ENCODE results near the gene EPHA6.

DNA sequence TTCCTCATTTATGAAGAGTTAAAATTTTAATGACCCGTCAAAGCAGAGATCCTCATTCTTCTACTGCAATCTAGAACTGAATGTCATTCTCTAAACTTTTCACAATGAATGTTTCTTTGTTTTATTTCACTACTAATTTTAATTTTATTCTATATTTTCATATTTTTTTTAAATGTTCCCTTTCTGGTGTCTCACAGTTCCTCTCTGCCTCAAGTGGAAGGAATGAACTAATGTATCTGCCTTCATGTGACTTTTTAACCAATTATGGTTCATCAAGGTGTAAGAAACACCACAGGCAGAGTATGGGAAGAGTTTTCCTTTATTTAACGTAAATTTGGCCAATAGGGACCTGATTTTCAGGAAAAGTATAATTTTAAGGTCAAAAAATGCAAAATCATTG is 441.7 kb downstream of the EPHA6 start:
- TF ChIP-seq, protein P1, sequence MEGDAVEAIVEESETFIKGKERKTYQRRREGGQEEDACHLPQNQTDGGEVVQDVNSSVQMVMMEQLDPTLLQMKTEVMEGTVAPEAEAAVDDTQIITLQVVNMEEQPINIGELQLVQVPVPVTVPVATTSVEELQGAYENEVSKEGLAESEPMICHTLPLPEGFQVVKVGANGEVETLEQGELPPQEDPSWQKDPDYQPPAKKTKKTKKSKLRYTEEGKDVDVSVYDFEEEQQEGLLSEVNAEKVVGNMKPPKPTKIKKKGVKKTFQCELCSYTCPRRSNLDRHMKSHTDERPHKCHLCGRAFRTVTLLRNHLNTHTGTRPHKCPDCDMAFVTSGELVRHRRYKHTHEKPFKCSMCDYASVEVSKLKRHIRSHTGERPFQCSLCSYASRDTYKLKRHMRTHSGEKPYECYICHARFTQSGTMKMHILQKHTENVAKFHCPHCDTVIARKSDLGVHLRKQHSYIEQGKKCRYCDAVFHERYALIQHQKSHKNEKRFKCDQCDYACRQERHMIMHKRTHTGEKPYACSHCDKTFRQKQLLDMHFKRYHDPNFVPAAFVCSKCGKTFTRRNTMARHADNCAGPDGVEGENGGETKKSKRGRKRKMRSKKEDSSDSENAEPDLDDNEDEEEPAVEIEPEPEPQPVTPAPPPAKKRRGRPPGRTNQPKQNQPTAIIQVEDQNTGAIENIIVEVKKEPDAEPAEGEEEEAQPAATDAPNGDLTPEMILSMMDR (conservative IDR thresholded peaks at IDR 0.05): peak; percentile 51
- no peak for TF ChIP-seq EZH2 (IDR thresholded peaks at IDR 0.05; ENCODE audit: low read depth)
